Adipocyte (in vitro differentiated cells): ENCODE measurements around the gene MAPKAP1.

Source experiments
- DNase-seq: peaks from one replicate; pipeline ENCODE4 v3.0.0-alpha.2; 2015; ENCODE audit warnings: low read depth
- H3K27me3 ChIP-seq: replicated peaks from 2 replicates; pipeline ENCODE4 v1.7.0; 2013; ENCODE audit warnings: mild to moderate bottlenecking, low read length, moderate library complexity; ENCODE audit not compliant: control insufficient read depth, insufficient read depth
- H3K36me3 ChIP-seq: 2 replicates; pipeline ENCODE4 v1.7.0; 2013; ENCODE audit warnings: low read length, mild to moderate bottlenecking, moderate library complexity; ENCODE audit not compliant: control insufficient read depth, insufficient read depth, severe bottlenecking
- H3K4me1 ChIP-seq: 2 replicates; pipeline ENCODE4 v1.7.0; 2013; ENCODE audit warnings: mild to moderate bottlenecking, low read length, moderate library complexity; ENCODE audit not compliant: control insufficient read depth, insufficient read depth
- H3K4me3 ChIP-seq: 2 replicates; pipeline ENCODE4 v1.7.0; 2013; ENCODE audit warnings: mild to moderate bottlenecking, low read length, moderate library complexity
- H3K9ac ChIP-seq: 2 replicates; pipeline ENCODE4 v1.7.0; 2013; ENCODE audit warnings: mild to moderate bottlenecking, low read length, moderate library complexity
- H3K9me3 ChIP-seq: 2 replicates; pipeline ENCODE4 v1.7.0; 2013; ENCODE audit warnings: mild to moderate bottlenecking, low read length, moderate library complexity; ENCODE audit not compliant: control insufficient read depth

MAPKAP1 gene

GRCh38 chr9:125617087-125617486 lies 89.9 kb downstream of the MAPKAP1 start:
- no peak overlapping the region for H3K9ac ChIP-seq
- H3K27me3 ChIP-seq: no peaks in the 10 kb centered on the region
- no peak overlapping the region for H3K4me3 ChIP-seq
- no peak for DNase-seq
- H3K9me3 ChIP-seq: no peaks in the 10 kb centered on the region
- H3K4me1 ChIP-seq: peaks cover 11% of the 10 kb centered on the region
- no peaks in the 10 kb centered on the region for H3K36me3 ChIP-seq

GRCh38 chr9:125613141-125613540 lies 93.9 kb downstream of the MAPKAP1 start:
- no peak overlapping the region for H3K4me3 ChIP-seq
- peaks cover 5% of the 10 kb centered on the region for H3K4me1 ChIP-seq
- no peaks in the 10 kb centered on the region for H3K36me3 ChIP-seq
- DNase-seq: no peak
- H3K9me3 ChIP-seq: no peaks in the 10 kb centered on the region
- H3K9ac ChIP-seq: no peak overlapping the region
- no peaks in the 10 kb centered on the region for H3K27me3 ChIP-seq

GRCh38 chr9:125612616-125613015 lies 94.4 kb downstream of the MAPKAP1 start:
- Histone ChIP-seq H3K4me3 (no peak overlapping the region), H3K9me3 (no peaks in the 10 kb centered on the region), H3K36me3 (no peaks in the 10 kb centered on the region), H3K27me3 (no peaks in the 10 kb centered on the region), H3K9ac (no peak overlapping the region), H3K4me1 (peaks cover 5% of the 10 kb centered on the region)
- no peak for DNase-seq

GRCh38 chr9:125611121-125611765 lies 95.8 kb downstream of the MAPKAP1 start:
- Histone ChIP-seq H3K36me3 (no peaks in the 10 kb centered on the region), H3K9ac (no peak overlapping the region), H3K4me3 (no peak overlapping the region), H3K4me1 (peaks cover 5% of the 10 kb centered on the region), H3K27me3 (no peaks in the 10 kb centered on the region), H3K9me3 (no peaks in the 10 kb centered on the region)
- no peak for DNase-seq

GRCh38 chr9:125609744-125610143 lies 97.3 kb downstream of the MAPKAP1 start:
- no peaks in the 10 kb centered on the region for H3K27me3 ChIP-seq
- peaks cover 5% of the 10 kb centered on the region for H3K4me1 ChIP-seq
- DNase-seq: no peak
- H3K4me3 ChIP-seq: no peak overlapping the region
- H3K9me3 ChIP-seq: no peaks in the 10 kb centered on the region
- no peak overlapping the region for H3K9ac ChIP-seq
- no peaks in the 10 kb centered on the region for H3K36me3 ChIP-seq

GRCh38 chr9:125608489-125609224 lies 98.4 kb downstream of the MAPKAP1 start:
- no peak overlapping the region for H3K9ac ChIP-seq
- H3K9me3 ChIP-seq: no peaks in the 10 kb centered on the region
- peaks cover 5% of the 10 kb centered on the region for H3K4me1 ChIP-seq
- H3K36me3 ChIP-seq: no peaks in the 10 kb centered on the region
- H3K4me3 ChIP-seq: no peak overlapping the region
- DNase-seq: no peak
- no peaks in the 10 kb centered on the region for H3K27me3 ChIP-seq

- DNase-seq: peak; percentile 5
- Histone ChIP-seq H3K4me3 (no peak overlapping the region), H3K36me3 (no peaks in the 10 kb centered on the region), H3K27me3 (no peaks in the 10 kb centered on the region), H3K9me3 (no peaks in the 10 kb centered on the region), H3K4me1 (peaks cover 14% of the 10 kb centered on the region), H3K9ac (no peak overlapping the region)
Observed at GRCh38 chr9:125604196-125604595, 102.8 kb downstream of the MAPKAP1 start.

- Histone ChIP-seq H3K4me3 (no peak overlapping the region), H3K27me3 (no peaks in the 10 kb centered on the region), H3K9me3 (no peaks in the 10 kb centered on the region), H3K4me1 (peaks cover 10% of the 10 kb centered on the region), H3K36me3 (no peaks in the 10 kb centered on the region), H3K9ac (no peak overlapping the region)
- DNase-seq: no peak
Observed at GRCh38 chr9:125603478-125604021, 103.5 kb downstream of the MAPKAP1 start.

GRCh38 chr9:125601961-125602360 lies 105.0 kb downstream of the MAPKAP1 start:
- no peaks in the 10 kb centered on the region for H3K9me3 ChIP-seq
- H3K9ac ChIP-seq: no peak overlapping the region
- no peaks in the 10 kb centered on the region for H3K36me3 ChIP-seq
- no peak for DNase-seq
- no peak overlapping the region for H3K4me3 ChIP-seq
- H3K4me1 ChIP-seq: peaks cover 9% of the 10 kb centered on the region
- no peaks in the 10 kb centered on the region for H3K27me3 ChIP-seq

- Histone ChIP-seq H3K9ac (no peak overlapping the region), H3K9me3 (no peaks in the 10 kb centered on the region), H3K36me3 (no peaks in the 10 kb centered on the region), H3K4me1 (peaks cover 9% of the 10 kb centered on the region), H3K4me3 (no peak overlapping the region), H3K27me3 (no peaks in the 10 kb centered on the region)
- DNase-seq: peak; percentile 28
Observed at GRCh38 chr9:125600194-125600593, 106.8 kb downstream of the MAPKAP1 start.

GRCh38 chr9:125594223-125594610 lies 112.8 kb downstream of the MAPKAP1 start:
- no peak overlapping the region for H3K4me3 ChIP-seq
- H3K9me3 ChIP-seq: no peaks in the 10 kb centered on the region
- no peak for DNase-seq
- H3K4me1 ChIP-seq: no peaks in the 10 kb centered on the region
- H3K9ac ChIP-seq: no peak overlapping the region
- H3K36me3 ChIP-seq: no peaks in the 10 kb centered on the region
- no peaks in the 10 kb centered on the region for H3K27me3 ChIP-seq
